Ammon's horn (tissue), 1 donor: ENCODE results near the gene MAP2K6.
A peak's percentile ranks its signal among the peaks of the same experiment; 100 is the strongest.

Experiments
- DNase-seq: peaks from one replicate; pipeline ENCODE4 v3.0.0-alpha.2; 2016; ENCODE audit warnings: low spot score

The MAP2K6 gene

DNA sequence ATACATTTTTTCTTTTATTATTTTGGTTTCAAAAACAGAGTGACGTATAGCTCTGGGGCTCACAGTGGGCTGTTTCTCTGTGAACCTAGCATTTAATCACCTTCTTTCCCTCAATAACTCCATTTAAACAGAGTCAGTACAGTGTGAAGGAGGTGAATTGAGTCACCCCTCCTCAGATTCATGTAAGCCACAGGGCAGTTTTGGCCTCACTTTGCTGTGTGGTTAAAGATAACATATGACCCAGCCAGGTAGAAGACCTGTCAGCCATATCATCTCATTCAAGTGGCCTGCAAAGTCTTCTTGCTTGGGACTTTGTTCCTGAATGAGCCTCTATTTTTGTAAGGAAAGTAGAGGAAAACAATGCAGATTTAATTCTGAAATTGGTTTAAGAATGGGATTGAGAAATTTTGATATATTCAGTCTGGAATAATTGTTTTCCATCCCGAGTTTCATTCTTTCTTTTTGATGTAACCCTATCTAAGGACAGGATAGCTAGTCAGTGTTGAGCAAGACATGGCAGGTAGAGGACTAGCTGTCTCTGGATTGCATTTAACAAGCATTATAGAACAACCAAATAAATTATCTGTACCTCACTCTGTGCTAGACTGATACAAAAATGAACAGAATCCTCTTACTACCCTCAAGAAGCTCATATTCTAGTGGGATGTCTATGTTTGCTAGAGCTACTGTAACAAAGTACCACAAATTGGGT lies 13.1 kb downstream of the MAP2K6 start:
- DNase-seq: no peak

DNA sequence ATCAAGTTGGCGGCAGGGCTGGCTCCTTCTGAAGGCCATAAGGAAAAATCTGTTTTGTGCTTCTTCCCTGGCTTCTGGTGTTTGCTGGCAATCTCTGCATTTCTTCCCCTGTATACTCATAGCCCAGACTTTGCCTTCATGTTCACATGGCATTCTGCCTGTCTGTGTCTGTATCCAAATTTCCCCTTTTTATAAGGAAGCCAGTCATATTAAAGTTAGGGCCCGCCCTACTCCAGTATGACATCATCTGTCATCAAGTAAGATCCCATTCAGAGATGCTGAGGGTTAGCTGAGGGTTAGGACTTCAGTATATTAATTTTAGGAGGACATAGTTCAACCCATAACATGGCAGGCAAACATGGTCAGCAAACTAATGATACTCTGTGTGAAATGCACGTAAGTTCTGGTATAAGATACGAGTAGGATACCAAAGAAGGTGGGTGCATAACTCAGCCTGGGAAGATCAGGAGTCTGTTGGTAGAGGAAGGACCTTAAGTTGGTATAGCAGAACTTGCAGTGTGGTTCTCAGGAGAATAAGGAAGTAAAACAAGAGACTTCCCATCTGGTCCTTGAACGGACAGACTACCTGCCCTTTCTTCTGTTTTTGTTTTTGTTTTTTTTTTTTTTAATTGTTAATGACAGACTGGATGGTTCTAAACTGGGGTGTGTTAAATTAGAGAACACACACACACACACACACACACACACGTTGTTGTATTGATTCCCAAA lies 13.9 kb downstream of the MAP2K6 start:
- DNase-seq: peak; percentile 20

DNA sequence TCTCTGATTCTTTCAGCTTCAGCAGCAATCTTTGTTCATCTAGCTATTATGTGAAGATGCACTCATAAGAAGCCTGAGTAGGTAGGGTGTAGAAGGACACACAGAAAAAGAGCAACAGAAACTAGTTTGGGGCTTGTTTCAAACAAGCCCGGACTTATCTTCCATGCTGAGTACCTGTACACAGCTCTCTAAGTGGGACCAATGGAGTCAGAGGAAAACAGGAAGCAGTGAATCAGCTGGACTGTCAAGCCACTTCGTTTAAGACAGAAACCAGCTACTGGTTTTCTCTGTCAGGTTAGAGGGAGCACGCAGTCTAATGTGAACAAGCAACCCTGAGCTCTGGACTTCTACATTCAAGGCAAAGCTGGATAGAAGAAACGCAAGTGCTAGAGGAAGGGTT lies 16.0 kb downstream of the MAP2K6 start:
- DNase-seq: no peak

DNA sequence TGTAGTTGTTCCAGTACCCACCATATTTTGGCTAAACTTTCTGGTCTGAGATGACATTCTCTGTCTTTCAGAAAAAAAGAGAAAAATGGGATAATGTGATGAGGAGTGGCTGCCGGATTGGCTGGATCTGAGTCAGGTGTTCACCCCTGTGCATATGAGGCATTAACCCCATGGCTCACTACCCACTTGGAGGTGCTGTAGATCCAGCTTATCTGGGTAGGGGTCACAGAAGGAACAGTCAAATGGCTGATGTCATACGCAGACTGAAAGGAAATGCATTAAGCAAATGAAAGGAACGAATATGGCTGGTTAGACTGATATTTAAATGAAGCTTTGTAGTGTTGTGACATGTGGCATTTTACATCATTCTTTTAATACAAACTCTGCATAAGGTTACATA lies 17.3 kb downstream of the MAP2K6 start:
- DNase-seq: no peak

DNA sequence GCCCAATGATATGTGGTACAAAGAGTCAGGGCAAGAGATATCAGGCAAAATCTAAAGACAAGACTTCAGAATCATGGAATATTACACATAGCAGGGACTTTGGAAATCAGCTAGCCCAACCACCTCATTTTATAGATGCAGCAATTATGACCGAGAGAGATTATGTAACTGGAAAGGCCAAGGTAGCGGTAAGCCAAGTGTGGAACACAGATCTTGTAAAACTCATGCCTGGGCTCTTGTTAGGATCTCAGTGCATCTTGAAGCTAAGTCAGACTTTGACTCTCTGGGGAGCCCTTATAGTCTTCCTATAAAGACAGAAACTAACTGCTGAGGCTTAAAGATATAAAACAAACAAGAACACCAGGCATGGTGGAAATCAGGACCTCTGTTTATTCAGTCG lies 18.6 kb downstream of the MAP2K6 start:
- DNase-seq: no peak

DNA sequence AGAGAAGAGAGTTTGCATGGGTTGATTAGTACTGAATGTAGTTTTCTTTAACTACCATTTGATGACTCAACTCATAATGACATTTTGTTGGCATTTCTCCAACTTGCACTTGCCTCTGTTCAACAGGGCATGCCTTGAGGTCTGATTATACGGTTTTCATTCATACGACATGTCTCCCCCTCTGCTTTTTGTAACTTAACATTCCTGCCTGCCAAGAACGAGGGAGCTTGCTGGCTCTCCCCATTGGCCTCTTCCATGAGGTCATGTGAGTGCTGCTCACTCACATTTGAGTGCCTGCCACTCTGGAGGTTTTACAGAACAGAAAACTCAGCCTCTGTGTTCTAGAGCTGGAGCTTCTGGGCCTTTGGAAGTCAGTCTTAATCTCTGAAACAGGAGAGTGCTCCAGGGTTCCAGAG lies 19.7 kb downstream of the MAP2K6 start:
- DNase-seq: peak; percentile 34

DNA sequence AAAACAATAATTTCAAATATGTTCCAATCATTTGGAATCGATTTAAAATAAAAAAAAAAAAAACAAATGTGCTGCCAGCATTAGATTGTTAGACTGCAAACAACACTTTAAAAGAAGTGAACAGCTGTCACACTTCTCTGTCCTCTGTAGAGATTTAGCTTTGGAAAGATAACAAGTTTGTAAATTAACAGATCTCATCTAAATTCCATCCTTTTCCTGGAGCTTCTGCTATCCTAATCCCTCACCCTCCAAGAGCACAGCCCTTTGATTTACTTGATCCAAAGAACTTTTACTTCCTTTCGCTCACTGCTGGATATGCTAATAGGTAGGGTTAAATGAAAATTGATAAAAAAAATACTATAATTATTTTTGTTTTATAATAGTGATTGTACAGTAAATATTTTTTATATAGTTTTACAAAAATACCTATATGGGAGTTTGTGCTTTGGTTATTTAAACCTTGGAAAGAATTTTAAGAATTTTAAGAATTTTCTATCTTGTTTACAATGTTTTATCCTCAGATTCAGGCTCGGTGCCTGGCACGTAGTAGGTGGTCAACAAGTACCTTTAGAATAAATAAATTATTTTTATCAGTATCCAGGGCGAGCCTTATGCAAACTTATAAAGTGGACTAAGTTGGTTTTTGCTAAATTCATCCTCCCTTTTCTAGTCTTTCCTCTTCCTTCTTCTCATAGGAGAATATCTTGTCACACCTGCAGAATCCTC lies 21.6 kb downstream of the MAP2K6 start:
- DNase-seq: no peak

DNA sequence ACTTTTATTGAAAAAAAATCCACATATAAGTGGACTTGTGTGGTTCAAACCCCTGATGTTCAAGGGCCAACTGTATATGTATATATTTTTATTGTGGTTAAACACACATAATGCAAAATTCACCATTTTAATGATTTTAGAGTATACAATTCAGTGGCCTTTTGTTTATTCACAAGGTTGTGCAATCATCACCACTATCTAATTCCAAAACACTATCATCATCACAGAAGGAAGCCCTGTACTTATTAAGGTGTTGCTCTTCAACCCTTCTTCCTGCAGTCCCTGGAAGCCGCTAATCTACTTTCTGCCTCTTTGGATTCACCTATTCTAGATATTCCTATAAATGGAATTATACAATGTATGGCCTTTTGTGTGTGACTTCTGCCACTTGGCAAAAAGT lies 23.0 kb downstream of the MAP2K6 start:
- DNase-seq: no peak

DNA sequence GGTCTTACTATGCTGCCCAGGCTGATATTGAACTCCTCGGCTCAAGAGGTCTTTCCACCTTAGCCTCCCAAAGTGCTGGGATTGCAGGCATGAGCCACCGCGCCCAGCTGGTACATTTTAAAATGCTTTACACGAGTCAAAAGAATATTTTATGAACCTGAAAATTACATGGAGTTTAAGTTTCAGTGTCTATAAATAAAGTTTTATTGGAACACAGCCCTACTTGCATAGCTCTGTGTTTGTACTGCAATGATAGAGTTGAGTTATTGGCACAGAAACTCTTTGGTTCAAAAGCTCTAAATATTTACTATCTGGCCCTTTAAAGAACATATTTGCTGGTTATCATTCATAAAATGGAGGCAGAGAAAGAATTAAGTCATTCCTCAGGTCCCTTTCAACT lies 24.3 kb downstream of the MAP2K6 start:
- DNase-seq: no peak

DNA sequence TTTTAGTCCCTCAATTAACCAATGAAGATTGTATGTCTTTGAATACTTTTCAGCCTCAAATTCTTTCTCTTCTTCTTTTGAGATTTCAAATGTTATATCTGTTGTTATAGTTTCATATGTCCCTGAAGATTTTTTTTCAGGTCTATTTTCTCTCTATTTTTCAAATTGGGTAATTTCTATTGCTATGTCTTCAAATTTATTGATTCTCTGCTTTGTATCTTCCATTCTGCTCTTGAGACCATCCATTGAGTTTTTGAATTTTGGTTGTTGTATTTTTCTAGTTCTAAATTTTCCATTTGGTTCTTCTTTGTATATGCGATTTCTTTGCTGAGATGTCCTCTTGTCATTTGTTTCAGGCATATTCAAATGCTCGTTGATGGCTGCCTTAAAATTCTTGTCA lies 26.7 kb downstream of the MAP2K6 start:
- DNase-seq: no peak

DNA sequence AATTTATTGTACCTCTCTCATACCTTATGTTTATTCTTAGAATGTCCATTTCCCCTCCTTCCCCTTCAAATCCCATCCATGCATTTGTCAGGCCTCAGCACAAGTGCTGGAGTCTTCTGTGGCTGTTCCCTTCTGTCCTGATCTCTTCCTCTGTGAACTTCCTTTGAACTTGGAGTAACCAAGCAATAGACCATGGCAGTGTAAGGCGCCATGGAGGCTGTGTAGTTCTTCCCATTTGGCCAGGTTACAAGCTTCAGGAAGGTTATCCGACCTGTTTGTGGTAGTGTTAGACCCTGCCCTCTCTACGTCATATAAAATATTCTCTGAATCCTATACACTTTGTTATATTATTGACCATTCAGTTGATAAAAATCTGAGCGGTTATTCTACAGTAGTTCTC lies 28.6 kb downstream of the MAP2K6 start:
- DNase-seq: no peak

DNA sequence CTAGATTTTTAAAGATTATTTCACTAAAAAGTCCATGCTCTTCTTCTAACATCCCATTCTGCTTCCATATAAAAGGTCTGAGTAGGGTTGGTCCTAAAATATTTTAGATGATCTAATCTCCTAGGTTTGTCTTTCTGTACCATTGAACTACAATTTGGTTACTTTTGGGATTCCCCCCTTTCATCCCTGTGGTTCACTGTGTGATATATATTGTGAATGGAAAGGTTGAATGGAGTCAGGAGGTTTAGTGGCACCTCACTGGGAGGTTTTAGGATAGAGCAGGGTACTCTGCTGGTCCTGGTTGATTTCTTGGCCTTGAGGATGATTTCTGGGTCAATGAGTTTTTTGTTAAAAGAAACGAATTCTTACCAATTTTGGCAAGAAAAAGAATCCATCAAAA lies 29.5 kb downstream of the MAP2K6 start:
- no peak for DNase-seq

DNA sequence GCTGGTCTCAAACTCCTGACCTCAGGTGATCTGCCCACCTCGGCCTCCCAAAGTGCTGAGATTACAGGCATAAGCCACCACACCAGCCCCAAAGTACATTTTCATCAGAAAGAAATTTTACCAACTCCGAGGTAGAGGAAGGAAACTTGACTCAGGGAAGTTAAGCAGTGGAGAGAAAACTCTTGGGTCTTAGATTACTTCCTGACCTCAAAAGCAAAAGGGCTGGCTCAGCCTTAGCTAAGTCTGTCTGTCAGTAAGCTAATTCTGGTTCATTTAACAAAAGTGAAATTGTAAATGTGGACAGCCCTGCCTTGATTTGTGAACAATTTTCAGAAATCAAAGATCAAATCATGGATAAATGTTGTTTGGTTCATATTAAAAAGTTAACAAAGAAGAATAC lies 30.6 kb downstream of the MAP2K6 start:
- DNase-seq: no peak

DNA sequence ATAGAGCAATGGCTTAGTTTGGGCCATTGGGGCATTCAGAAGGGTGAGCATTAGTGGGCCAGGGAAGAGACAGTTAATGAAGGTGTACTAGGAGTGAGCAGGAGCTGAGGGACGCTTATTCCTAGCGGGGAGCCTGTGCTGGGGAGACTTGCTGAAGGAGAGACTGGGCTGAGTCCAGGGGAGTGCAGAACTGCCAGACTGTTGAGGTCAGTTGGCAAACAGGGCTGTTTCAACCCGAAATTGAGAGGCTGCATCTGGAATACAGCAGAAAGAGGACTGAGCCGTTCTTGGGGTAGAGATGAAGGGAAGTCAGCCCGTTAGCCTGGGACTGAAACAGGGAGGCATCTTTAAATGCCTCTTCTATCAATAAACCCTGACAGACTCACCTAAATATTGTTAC lies 33.2 kb downstream of the MAP2K6 start:
- DNase-seq: peak; percentile 55

DNA sequence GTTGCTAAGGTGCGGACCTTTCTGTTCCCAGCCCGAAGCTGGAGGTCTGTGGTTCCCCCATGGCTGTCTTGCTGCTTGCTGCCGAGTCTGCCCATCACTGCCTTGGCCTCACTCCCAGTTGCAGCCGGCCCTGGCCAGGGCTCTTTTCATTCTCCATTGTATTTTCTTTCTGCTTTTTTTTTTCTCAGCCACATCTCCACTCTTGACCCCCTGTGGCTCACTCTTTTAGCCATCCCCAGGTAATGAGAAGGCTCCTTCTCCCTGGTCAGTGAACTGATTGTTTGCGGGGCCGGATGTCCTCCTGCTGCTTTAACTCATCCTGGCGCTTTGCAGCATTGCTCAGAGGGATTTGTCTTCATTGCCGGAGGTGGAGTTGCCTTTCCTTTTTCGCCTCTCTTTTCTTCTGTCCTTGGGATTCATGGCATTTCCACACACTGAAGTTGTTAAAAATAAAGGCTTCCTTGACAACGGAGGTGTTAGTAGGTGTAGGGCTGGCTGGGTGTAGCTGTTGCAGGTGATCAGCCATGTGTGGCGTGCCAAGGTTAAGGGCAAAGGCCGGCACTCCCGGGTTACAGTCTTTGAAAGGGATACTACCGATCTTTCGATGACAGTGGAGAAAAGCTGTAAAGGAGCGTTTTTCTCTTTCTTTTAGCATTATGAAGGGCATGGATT lies 34.1 kb downstream of the MAP2K6 start:
- peak; percentile 75 for DNase-seq

DNA sequence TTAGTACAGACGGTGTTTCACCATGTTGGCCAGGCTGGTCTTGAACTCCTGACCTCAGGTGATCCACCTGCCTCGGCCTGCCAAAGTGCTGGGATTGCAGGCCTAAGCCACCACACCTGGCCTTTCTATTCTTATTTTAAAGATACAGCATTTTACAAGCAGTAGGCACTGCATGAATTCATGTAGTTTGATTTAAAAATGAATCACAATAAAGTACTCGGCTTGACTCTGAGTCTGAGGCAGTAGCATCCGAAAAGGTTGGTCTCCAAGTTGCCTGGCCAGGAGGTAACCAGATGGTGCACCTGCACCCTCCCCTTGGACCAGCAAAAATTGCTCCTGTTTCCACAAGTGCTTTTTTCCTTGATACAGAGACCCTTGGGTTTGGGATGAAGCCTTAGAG lies 35.6 kb downstream of the MAP2K6 start:
- no peak for DNase-seq

DNA sequence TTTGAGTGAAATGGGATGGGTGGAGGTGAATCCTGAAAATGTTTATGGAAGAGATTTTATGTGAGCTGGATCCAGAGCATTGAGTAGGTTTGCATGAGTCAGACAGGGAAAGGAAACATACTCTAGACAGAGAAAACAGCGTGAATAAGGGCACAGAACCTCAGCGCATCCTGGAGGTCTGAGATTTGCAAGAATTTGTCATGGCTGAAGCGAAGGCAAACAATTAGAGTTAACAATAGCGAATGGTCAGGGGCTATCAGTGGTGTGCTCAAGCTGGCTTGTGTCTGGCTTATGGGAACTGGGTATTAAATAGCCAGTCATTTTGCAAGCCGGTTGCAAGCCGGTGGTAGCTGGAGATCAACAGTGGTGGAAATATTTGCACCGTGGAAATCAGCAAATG lies 36.4 kb downstream of the MAP2K6 start:
- DNase-seq: no peak

DNA sequence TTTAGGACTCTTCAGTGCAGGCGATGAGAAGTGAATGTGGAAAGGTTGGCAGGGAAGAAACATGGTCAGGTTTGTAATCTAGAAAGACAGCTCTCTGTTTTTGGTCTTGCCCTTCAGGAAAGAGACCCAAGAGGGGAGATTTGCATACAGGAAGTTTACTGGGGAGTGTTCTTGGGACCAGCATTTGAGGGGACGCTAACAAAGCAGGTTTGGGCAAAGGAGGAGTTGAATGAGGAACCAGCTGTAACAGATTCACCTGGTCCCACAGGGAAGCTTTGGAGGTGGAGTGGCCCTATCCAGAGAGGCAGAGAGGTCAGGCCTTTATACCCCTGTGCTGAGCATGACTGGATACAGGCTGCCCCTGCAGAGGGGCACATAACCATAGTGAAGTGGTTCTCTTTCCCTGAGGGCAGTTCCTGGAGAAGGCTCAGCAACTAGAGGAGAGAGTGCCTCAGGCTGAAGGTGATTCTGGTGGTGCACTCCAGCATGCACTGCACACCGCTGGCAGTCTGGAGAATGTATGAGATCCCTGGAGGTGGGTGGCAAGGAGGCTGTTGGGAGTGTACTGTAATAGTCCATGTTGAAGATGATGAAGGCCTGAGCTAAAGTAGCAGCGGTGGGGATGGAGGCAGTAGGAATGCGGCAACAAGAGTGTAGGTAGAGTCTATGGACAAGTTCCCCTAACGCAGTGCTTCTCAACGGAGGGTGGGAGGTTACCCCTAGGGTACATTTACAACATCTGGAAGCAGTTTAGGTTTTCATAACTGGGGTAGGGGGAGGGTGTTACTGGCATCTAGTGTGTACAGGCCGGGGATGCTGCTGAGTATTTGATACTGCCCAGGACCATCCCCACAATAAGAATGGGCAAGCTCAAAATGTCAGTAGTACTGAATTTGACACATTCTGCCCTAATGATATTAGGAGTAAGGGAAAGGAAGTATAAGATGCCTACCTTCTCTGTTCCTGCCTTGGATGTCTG lies 37.2 kb downstream of the MAP2K6 start:
- DNase-seq: no peak

DNA sequence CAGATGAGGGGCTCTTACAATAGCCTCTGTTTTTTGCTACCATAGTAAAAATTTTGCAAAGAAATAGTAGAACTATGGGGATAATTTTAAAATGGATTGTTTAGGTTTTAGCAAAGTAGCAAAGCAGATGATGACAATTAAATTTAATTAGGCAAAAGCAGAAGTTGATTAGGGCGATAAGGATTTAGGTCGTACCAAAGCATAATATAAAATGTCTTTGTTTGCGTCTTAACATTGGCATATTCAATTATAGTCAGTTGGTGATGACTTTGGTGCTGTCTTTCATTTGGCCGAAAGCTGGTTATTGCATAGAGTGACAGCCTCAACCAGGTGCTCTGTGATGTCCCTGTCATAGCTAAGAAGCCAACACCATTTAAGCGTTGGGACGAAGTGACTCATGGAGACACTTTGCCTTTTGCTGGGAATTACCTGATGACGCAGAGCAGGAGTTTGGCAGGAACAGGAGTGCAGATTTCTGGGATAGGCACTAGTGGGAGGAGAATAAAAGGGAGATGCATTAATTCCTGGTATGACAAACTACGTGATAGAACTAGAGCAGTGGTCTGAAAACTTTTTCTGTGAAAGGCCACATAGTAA lies 38.3 kb downstream of the MAP2K6 start:
- DNase-seq: no peak

DNA sequence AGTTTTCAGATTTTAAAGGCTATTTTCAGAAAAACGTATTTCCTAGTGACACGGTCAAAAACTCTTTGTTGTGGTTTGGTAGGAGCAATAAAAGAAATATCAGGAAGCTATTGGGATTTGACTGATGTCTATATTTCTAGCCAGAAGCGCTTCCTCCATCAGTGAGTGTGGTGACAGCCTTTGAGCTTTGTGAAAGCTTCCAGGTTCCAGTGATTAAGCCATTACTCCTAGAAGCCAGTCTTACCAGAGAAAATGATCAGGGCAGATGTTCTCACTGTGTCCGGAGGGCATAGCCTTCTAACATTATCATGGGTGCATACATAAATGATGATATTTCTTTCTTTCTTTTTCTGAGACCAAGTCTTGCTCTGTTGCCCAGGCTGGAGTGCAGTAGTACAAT lies 39.6 kb downstream of the MAP2K6 start:
- no peak for DNase-seq

DNA sequence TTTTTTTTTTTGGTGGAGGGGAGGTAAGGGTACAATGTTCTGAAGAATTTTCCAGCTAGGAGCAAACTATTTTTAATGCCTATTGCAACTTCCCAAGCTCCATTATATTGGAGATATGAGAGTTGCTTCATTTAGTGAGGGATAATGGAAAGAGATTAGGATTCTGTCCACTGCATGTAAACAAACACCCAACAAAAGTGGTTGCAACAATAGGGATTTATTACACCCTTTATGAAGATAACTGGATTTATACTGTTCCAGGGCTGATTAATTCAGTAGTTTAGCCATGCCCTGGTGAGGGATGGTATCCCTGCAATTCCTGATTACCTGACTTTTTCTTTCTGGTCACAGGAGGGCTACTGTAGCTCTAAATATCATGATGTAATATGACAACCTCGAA lies 40.5 kb downstream of the MAP2K6 start:
- no peak for DNase-seq
